Endodermal cell (in vitro differentiated cells): ENCODE data around the gene DPH7. TPM values are rescaled to one million over a fixed set of nuclear protein-coding genes. Genes with fewer than 3 reads are reported as not detected.
A peak's percentile ranks its signal among the peaks of the same experiment; 100 is the strongest.
"Not testable (repeated sequence)": the region's sequence is repeated elsewhere in the genome, so short reads cannot be mapped to it uniquely, and the experiment has no call there.

Experiments
- DNase-seq: peaks from one replicate; pipeline ENCODE4 v3.0.0-alpha.2; 2017
- H3K27ac ChIP-seq: 2 replicates; pipeline ENCODE4 v1.5.1; 2013; ENCODE audit warnings: mild to moderate bottlenecking, low read depth, low read length, moderate library complexity
- H3K27me3 ChIP-seq: 2 replicates; pipeline ENCODE4 v1.6.1; 2013; ENCODE audit warnings: mild to moderate bottlenecking, low read length, moderate library complexity; ENCODE audit not compliant: insufficient read depth, control insufficient read depth, poor library complexity, severe bottlenecking
- H3K36me3 ChIP-seq: 2 replicates; pipeline ENCODE4 v1.7.0; 2013; ENCODE audit warnings: mild to moderate bottlenecking, low read length, moderate library complexity; ENCODE audit not compliant: control insufficient read depth, insufficient read depth
- H3K4me1 ChIP-seq: one replicate; pipeline ENCODE4 v1.7.0; 2013; ENCODE audit warnings: low read length; ENCODE audit not compliant: control insufficient read depth, insufficient read depth
- H3K4me3 ChIP-seq: 2 replicates; pipeline ENCODE4 v1.5.1; 2013; ENCODE audit warnings: mild to moderate bottlenecking, low read length, moderate library complexity
- H3K9ac ChIP-seq: 2 replicates; pipeline ENCODE4 v1.6.1; 2013; ENCODE audit warnings: mild to moderate bottlenecking, low read length, moderate library complexity; ENCODE audit not compliant: poor library complexity, severe bottlenecking; ENCODE audit errors: extremely low read depth
- H3K9me3 ChIP-seq: 2 replicates; pipeline ENCODE4 v1.6.1; 2013; ENCODE audit warnings: mild to moderate bottlenecking, low read length, moderate library complexity; ENCODE audit not compliant: control insufficient read depth
- H3K27ac Mint-ChIP-seq: 2 replicates; pipeline ENCODE4 v1.8.0; 2020; ENCODE audit warnings: mixed read lengths
- H3K27me3 Mint-ChIP-seq: 2 replicates; pipeline ENCODE4 v1.8.0; 2021; ENCODE audit warnings: mild to moderate bottlenecking, mixed read lengths; ENCODE audit not compliant: insufficient read depth
- H3K36me3 Mint-ChIP-seq: 2 replicates; pipeline ENCODE4 v1.8.0; 2020; ENCODE audit warnings: low read depth, mixed read lengths
- H3K4me1 Mint-ChIP-seq: 2 replicates; pipeline ENCODE4 v1.8.0; 2020; ENCODE audit warnings: mixed read lengths
- H3K4me3 Mint-ChIP-seq: 2 replicates; pipeline ENCODE4 v1.8.0; 2020; ENCODE audit warnings: mild to moderate bottlenecking, moderate library complexity, mixed read lengths
- H3K9me3 Mint-ChIP-seq: 2 replicates; pipeline ENCODE4 v1.8.0; 2020; ENCODE audit warnings: mild to moderate bottlenecking, mixed read lengths
- WGBS, 2 experiments: methylation state at CpG; one replicate each; pipeline versions ENCODE4 v1.1.5 to v1.1.7; 2013; ENCODE audit warnings: missing lambda C conversion rate in 2 of 2, mixed read lengths in 1 of 2; ENCODE audit not compliant: insufficient coverage in 1 of 2, insufficient read length in 1 of 2; 5-methylcytosine and 5-hydroxymethylcytosine counted together
- total RNA-seq, 2 donors: library from RNA; stranded (reverse); fragmentation: NEBNext Ultra II Directional in 1 of 2; extraction: Animal tissue kit (Norgen Biotek cat#: 25700) in 1 of 2; gene quantifications; 2 replicates in 1 of 2; 3 replicates in 1 of 2; pipeline ENCODE4 v1.2.1, GENCODE V29; 2021
- TF ChIP-seq, protein P1 (sequence below): fragments of 200-600 bp; sonication (generic); conservative IDR thresholded peaks from 2 replicates; pipeline ENCODE4 v1.5.0; 2021; ENCODE audit warnings: antibody characterized with exemption, mild to moderate bottlenecking

Gene DPH7
- total RNA-seq, 2 donors from 2014 or later = 48.9 to 50.4 TPM

DNA sequence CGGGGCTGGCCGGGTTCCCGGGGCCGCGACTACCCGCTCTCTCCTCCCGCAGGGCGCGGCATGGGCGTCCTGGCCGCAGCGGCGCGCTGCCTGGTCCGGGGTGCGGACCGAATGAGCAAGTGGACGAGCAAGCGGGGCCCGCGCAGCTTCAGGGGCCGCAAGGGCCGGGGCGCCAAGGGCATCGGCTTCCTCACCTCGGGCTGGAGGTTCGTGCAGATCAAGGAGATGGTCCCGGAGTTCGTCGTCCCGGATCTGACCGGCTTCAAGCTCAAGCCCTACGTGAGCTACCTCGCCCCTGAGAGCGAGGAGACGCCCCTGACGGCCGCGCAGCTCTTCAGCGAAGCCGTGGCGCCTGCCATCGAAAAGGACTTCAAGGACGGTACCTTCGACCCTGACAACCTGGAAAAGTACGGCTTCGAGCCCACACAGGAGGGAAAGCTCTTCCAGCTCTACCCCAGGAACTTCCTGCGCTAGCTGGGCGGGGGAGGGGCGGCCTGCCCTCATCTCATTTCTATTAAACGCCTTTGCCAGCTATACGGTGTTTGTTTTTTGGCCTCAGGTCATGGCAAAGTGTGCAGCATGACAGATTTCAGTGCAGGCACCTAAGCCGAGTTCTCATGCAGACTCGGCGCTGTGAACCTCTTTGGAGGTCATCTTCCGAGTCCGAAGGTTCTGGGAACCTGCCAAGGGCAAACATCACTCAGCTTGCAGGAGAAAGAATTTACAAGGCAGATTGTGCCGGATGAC, 26.5 kb downstream of the DPH7 start:
- TF ChIP-seq, protein P1, sequence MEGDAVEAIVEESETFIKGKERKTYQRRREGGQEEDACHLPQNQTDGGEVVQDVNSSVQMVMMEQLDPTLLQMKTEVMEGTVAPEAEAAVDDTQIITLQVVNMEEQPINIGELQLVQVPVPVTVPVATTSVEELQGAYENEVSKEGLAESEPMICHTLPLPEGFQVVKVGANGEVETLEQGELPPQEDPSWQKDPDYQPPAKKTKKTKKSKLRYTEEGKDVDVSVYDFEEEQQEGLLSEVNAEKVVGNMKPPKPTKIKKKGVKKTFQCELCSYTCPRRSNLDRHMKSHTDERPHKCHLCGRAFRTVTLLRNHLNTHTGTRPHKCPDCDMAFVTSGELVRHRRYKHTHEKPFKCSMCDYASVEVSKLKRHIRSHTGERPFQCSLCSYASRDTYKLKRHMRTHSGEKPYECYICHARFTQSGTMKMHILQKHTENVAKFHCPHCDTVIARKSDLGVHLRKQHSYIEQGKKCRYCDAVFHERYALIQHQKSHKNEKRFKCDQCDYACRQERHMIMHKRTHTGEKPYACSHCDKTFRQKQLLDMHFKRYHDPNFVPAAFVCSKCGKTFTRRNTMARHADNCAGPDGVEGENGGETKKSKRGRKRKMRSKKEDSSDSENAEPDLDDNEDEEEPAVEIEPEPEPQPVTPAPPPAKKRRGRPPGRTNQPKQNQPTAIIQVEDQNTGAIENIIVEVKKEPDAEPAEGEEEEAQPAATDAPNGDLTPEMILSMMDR = no peak
- Mint-ChIP-seq H3K9me3 (peaks cover 5% of the 10 kb centered on the region), H3K4me3 (peak overlapping the region; percentile 72), H3K4me1 (peaks cover 3% of the 10 kb centered on the region), H3K27me3 (no peaks in the 10 kb centered on the region), H3K27ac (peak overlapping the region; percentile 77), H3K36me3 (peaks cover 36% of the 10 kb centered on the region)
- no peaks in the 10 kb centered on the region for H3K9me3 ChIP-seq
- peak overlapping the region; percentile 85 for H3K4me3 ChIP-seq
- H3K36me3 ChIP-seq = peaks cover 32% of the 10 kb centered on the region
- H3K27me3 ChIP-seq = no peaks in the 10 kb centered on the region
- WGBS, 2 experiments = 15 to 25% methylated on average over 31 to 58 of the region's 58 CpGs
- DNase-seq = no peak
- peak overlapping the region; percentile 72 for H3K9ac ChIP-seq
- H3K27ac ChIP-seq = no peak overlapping the region
- H3K4me1 ChIP-seq = no peaks in the 10 kb centered on the region

DNA sequence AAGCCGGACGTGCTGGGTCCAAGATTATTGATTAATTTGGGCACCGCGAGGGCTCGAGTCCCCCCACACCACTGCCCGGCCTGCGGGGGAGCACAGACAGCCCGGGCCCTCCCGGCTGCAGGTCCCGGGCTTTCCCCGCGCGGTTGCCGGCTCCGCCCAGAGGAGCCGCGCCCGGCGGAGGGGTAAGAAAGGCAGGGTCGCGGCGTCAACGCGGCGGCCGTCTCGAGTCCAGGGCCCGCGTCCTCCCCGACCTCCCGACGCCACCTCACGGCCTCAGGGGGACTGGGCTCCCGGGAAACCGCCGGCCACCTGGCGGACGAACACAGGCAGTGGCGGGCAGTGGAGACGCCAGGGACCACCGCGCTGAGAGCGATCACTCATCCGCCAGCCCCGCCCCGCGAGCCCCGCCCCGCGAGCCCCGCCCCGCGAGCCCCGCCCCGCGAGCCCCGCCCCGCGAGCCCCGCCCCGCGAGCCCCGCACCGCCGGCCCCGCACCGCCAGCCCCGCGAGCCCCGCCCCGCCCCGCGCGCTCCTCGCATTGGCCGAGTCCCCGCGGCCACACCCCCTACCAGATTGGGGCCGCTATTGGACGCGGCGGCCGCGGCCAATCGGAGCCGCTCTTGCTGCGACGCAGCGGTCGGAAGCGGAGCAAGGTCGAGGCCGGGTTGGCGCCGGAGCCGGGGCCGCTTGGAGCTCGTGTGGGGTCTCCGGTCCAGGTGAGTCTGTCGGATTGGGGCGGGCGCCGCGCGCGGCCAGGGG, 27.3 kb downstream of the DPH7 start, which contains the start of gene MRPL41:
TSS of gene MRPL41 (plus strand) at position 616 of the 758 bp plus-strand sequence. CDS start 203 bp downstream, outside the sequence.
- DNase-seq = peak; percentile 97
- Mint-ChIP-seq H3K36me3 (peaks cover 36% of the 10 kb centered on the region), H3K4me1 (peaks cover 3% of the 10 kb centered on the region), H3K9me3 (peaks cover 13% of the 10 kb centered on the region), H3K27ac (peak within 1 kb of the TSS; percentile 77), H3K27me3 (no peaks in the 10 kb centered on the region), H3K4me3 (peak within 1 kb of the TSS; percentile 72)
- no peaks in the 10 kb centered on the region for H3K4me1 ChIP-seq
- TF ChIP-seq, protein P1 = peak; percentile 85
- peak within 1 kb of the TSS; percentile 72 for H3K9ac ChIP-seq
- no peaks in the 10 kb centered on the region for H3K27me3 ChIP-seq
- peaks cover 26% of the 10 kb centered on the region for H3K36me3 ChIP-seq
- peak within 1 kb of the TSS; percentile 85 for H3K4me3 ChIP-seq
- H3K9me3 ChIP-seq = no peaks in the 10 kb centered on the region
- 0 to 1% methylated on average over 33 to 95 of the region's 106 CpGs for WGBS, 2 experiments
- H3K27ac ChIP-seq = no peak within 1 kb of the TSS

DNA sequence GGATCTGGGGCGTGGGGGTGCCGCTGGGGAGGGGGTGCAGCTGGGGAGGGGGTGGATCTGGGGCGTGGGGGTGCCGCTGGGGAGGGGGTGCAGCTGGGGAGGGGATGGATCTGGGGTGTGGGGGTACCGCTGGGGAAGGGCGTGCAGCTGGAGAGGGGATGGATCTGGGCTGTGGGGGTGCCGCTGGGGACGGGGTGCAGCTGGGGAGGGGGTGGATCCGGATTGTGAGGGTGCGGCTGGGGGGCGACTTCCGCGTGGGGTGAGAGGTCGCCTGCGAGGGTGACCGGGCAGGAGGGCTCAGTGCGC, 27.8 kb downstream of the DPH7 start:
- 4% methylated on average over 15 of the region's 17 CpGs; no CpG with 5 or more reads in 1 of the 2 experiments for WGBS, 2 experiments
- Histone ChIP-seq H3K36me3 (peaks cover 20% of the 10 kb centered on the region), H3K9ac (peak overlapping the region; percentile 30), H3K4me3 (peak overlapping the region; percentile 68)
- H3K27ac Mint-ChIP-seq, H3K4me1 Mint-ChIP-seq, H3K4me1 ChIP-seq, H3K27me3 Mint-ChIP-seq, DNase-seq, H3K9me3 ChIP-seq, H3K27me3 ChIP-seq, H3K27ac ChIP-seq: not testable (repeated sequence)
- peak overlapping the region; percentile 72 for H3K4me3 Mint-ChIP-seq
- H3K9me3 Mint-ChIP-seq = peaks cover 18% of the 10 kb centered on the region
- peaks cover 31% of the 10 kb centered on the region for H3K36me3 Mint-ChIP-seq
